Measurements from ENCODE around the gene PCBP1. TPM values are rescaled to one million over a fixed set of nuclear protein-coding genes. Genes with fewer than 3 reads are reported as not detected.
"Not testable (repeated sequence)": the region's sequence is repeated elsewhere in the genome, so short reads cannot be mapped to it uniquely, and the experiment has no call there.

Gene PCBP1
- total RNA-seq, 1 donor from 2014 or later = 203 TPM

DNA sequence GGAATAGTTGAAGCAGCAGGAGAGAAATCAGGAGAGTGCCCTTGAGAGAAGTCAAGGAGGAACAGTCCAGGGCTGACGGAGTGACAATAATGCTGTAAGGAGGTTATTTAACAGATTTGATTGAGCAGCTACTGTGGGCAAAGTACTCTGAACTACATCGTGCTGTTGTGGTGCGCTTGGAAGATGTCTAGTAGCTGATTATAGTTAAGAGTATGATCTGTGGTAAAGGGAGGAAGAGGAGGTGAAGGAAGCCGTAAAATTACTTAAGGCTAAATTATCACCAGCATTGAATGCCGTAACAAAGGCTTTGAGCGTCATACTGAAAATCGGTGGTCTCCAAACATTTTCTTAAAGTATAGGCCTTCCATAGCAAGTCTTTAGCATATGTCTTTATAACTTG, 4.5 kb downstream of the PCBP1 start:
- no peak for ATAC-seq
- intact Hi-C loops (cut with DNase I) = no loop called here
- no peak for DNase-seq (ENCODE audit: missing footprints)

DNA sequence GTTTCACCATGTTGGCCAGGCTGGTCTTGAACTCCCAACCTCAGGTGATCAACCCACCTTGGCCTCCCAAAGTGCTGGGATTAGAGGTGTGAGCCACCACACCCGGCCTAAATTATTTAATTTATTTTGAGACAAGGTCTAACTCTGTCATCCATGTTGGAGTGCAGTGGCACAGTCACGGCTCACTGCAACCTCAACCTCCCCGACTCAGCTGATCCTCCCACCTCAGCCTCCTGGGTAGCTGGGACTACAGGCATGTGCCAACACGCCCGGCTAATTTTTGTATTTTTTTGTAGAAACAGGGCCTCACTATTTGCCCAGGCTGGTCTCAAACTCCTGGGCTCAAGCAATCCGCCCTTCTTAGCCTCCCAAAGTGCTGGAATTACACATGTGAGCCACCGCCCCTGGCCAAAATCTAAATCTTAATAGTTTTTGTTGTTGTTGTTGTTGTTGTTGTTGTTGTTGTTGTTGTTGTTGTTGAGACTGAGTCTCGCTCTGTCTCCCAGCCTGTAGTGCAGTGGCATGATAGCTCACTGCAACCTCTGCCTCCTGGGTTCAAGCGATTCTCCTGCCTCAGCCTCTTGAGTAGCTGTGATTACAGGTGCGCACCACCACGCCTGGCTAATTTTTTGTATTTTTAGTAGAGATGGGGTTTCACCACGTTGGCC, 5.4 kb downstream of the PCBP1 start:
- intact Hi-C loops (cut with DNase I); DNase-seq (ENCODE audit: missing footprints); ATAC-seq: not testable (repeated sequence)

GRCh38 chr2:70094171-70094977, 7.1 kb downstream of the PCBP1 start:
- ATAC-seq (no peak), DNase-seq (ENCODE audit: missing footprints) (no peak)
- intact Hi-C loops (cut with DNase I) = no loop called here

- peak; percentile 74 for DNase-seq (ENCODE audit: missing footprints)
- peak; percentile 70 for ATAC-seq
- intact Hi-C loops (cut with DNase I) = no loop called here
These were observed 7.9 kb downstream of the PCBP1 start for GRCh38 chr2:70094978-70095719.

DNA sequence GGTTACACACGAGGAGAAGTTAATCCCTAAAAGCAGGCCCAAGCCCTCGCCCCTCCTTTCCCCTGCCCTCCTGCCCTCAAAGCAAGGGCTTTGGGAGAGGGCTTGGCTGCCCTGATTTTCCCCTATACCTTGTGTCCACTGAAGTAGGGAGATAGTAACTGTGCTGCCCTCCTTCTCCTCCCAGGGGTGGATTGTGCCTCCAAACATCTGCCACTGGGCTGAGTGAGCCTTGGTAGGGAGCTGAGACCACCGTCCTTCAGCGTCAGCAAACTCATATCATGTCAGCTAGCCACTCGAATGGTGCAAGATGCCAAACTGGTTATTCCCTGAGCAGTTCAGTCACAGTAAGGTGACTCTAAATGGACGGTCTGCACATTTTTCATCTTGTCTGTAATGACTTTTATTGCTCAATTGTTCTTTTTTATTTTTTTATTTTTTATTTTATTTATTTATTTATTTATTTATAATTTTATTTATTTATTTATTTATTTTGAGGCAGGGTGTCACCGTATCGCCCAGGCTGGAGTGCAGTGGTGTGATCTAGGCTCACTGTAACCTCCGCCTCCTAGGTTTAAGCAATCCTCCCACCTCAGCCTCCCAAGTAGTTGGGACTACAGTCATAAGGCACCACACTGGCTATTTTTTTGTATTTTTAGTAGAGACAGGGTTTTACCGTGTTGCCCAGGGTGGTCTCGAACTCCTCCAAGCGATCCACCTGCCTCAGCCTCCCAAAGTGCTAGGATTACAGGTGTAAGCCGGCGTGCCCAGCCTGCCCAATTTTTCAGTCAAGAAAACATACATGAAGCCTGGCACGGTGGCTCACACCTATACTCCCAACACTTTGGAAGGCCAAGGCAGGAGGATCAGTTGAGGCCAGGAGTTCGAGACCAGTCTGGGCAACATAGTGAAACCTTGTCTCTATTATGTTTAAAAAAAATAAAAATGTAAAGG, 8.7 kb downstream of the PCBP1 start:
- intact Hi-C loops (cut with DNase I) = no loop called here
- no peak for DNase-seq (ENCODE audit: missing footprints)
- ATAC-seq = no peak

DNA sequence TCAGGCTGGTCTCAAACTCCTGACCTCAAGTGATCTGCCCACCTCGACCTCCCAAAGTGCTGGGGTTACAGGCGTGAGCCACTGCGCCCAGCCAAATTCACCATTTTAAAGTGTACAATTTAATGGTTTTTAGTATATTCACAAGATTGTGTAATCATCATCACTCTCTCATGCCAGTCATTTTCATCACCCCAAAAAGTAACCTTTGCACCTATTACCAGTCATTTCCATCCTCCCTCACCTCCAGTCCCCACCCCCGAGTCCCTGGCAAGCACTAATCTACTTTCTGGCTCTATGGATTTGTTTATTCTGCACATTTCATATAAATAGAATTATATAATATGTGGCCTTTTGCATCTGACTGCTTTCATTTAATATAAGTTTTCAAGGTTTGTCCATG, 10.8 kb downstream of the PCBP1 start:
- no peak for ATAC-seq
- intact Hi-C loops (cut with DNase I) = no loop called here
- no peak for DNase-seq (ENCODE audit: missing footprints)

GRCh38 chr2:70099270-70099669, 12.0 kb downstream of the PCBP1 start:
- ATAC-seq (no peak), DNase-seq (ENCODE audit: missing footprints) (no peak)
- intact Hi-C loops (cut with DNase I) = no loop called here

GRCh38 chr2:70101174-70101573, 13.9 kb downstream of the PCBP1 start:
- DNase-seq (ENCODE audit: missing footprints) (no peak), ATAC-seq (no peak)
- intact Hi-C loops (cut with DNase I) = no loop called here

GRCh38 chr2:70101686-70102085, 14.4 kb downstream of the PCBP1 start:
- ATAC-seq; DNase-seq (ENCODE audit: missing footprints); intact Hi-C loops (cut with DNase I): not testable (repeated sequence)

DNA sequence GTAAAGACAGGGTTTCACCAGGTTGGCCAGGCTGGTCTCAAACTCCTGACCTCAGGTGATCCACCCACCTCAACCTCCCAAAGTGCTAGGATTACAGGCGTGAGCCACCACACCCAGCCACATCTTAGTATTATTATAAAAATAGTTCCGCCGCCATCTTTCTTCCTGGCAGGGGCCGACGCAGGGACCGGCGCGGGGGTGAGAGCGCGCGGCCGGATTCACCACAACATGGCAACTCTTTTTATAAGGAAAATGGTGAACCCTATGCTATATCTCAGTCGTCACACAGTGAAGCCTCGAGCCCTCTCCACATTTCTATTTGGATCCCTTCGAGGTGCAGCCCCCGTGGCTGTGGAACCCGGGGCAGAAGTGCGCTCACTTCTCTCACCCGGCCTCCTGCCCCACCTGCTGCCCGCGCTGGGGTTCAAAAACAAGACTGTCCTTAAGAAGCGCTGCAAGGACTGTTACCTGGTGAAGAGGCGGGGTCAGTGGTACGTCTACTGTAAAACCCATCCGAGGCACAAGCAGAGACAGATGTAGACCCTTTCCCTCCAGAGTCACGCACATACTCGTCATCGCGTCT, 15.1 kb downstream of the PCBP1 start:
- intact Hi-C loops (cut with DNase I); ATAC-seq; DNase-seq (ENCODE audit: missing footprints): not testable (repeated sequence)

- ATAC-seq = no peak
- intact Hi-C loops (cut with DNase I) = no loop called here
- no peak for DNase-seq (ENCODE audit: missing footprints)
These were observed 16.3 kb downstream of the PCBP1 start for GRCh38 chr2:70103531-70104061.

- DNase-seq (ENCODE audit: missing footprints) = no peak
- intact Hi-C loops (cut with DNase I) = no loop called here
- ATAC-seq = no peak
These were observed 17.2 kb downstream of the PCBP1 start for GRCh38 chr2:70104231-70105111.

GRCh38 chr2:70106138-70106537, 18.9 kb downstream of the PCBP1 start:
- DNase-seq (ENCODE audit: missing footprints); ATAC-seq; intact Hi-C loops (cut with DNase I): not testable (repeated sequence)

- intact Hi-C loops (cut with DNase I); ATAC-seq; DNase-seq (ENCODE audit: missing footprints): not testable (repeated sequence)
These were observed 23.1 kb downstream of the PCBP1 start for GRCh38 chr2:70110397-70110796.

DNA sequence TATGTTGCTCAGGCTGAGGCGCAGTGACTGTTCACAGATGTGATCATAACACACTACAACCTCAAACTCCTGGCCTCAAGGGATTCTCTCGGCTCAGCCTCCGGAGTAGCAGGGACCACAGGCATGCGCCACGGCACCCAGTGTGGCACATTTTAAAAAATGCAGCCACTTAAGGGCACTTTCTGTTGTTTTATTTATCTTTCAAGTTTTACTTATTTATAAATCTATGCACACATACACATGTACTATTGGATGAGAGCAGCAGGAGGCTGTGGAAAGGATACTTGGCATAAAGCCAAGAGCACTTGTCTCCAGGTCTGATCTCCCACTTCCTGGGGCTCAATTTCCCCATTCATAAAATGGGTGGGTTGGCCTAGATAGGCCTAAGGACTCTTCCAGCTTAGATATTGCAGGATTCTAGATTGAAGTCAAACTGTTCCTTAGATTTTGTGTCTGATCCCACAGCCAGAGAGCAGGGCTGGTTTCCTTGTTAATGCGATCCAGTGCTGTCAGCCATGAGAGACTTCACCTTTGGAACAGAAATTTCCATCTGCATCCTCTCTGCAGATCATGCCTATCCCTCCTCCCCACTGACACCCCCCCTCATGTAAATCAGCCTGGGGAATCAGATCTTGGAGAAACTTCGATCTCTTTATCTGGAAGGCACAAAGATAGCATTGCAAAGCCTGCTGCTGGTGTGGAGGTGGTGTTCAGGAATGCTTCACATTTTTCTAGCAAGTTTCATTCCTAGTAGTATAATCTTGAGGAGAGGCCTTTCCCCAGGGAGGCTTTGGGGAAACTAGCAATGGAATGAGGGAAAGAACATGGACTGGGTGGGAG, 24.7 kb downstream of the PCBP1 start:
- ATAC-seq (no peak), DNase-seq (ENCODE audit: missing footprints) (no peak)
- intact Hi-C loops (cut with DNase I) = no loop called here
